HCT116 (cell line): ENCODE measurements around the gene CLN3.

Source experiments
- CTCF ChIP-seq, 3 experiments: fragments of 200-600 bp in 1 of 3; sonication (generic) in 1 of 3; IDR thresholded peaks in 2 of 3; conservative IDR thresholded peaks in 1 of 3; 2 replicates each; pipeline ENCODE4 v1.5.1; 2012 to 2017; ENCODE audit warnings: low read depth in 2 of 3, low read length in 2 of 3, antibody characterized with exemption in 1 of 3, borderline replicate concordance in 1 of 3, control low read depth in 1 of 3, mild to moderate bottlenecking in 1 of 3, mixed read lengths in 1 of 3, mixed run types in 1 of 3, moderate library complexity in 1 of 3; ENCODE audit not compliant: insufficient read depth in 1 of 3
- EZH2 ChIP-seq: fragments of 200-600 bp; sonication (generic); IDR thresholded peaks from 2 replicates; pipeline ENCODE4 v1.6.1; 2017; ENCODE audit warnings: antibody characterized with exemption, mixed run types
- POLR2A ChIP-seq: IDR thresholded peaks from 2 replicates; pipeline ENCODE4 v1.7.0; 2011; ENCODE audit warnings: borderline replicate concordance; ENCODE audit not compliant: insufficient read depth, insufficient read length; ENCODE audit errors: extremely low read depth
- RAD21 ChIP-seq: IDR thresholded peaks from 2 replicates; pipeline ENCODE4 v1.6.1; 2012; ENCODE audit warnings: low read depth, mild to moderate bottlenecking
- SIN3A ChIP-seq: IDR thresholded peaks from 2 replicates; pipeline ENCODE4 v1.6.1; 2012; ENCODE audit warnings: low read depth
- ZBTB33 ChIP-seq: IDR thresholded peaks from 2 replicates; pipeline ENCODE4 v1.6.1; 2011; ENCODE audit warnings: mild to moderate bottlenecking, low read length, moderate library complexity; ENCODE audit not compliant: insufficient replicate concordance; ENCODE audit errors: extremely low read depth

GRCh38 chr16:28478506-28479180 lies 13.2 kb downstream of the CLN3 start:
- TF ChIP-seq CTCF (IDR thresholded peaks at IDR 0.05 in 2 of 3, conservative IDR thresholded peaks at IDR 0.05 in 1 of 3; ENCODE audit: borderline replicate concordance in 1 of 3, insufficient read depth in 1 of 3, low read depth in 2 of 3, low read length in 2 of 3) (no peak), ZBTB33 (no peak), EZH2 (no peak), SIN3A (no peak), RAD21 (no peak), POLR2A (no peak)
